Skeletal muscle tissue (tissue), 4 donors: ENCODE measurements around the gene ABHD17A. TPM values are rescaled to one million over a fixed set of nuclear protein-coding genes. Genes with fewer than 3 reads are reported as not detected.
"Not testable (repeated sequence)": the region's sequence is repeated elsewhere in the genome, so short reads cannot be mapped to it uniquely, and the experiment has no call there.

Experiments used
- H3K27ac ChIP-seq: one replicate; pipeline ENCODE4 v1.7.0; 2013; ENCODE audit warnings: mild to moderate bottlenecking, low read depth, low read length, inconsistent platforms
- H3K27me3 ChIP-seq, 3 donors: one replicate each; pipeline ENCODE4 v1.7.0; 2013; ENCODE audit warnings: low read length in 3 of 3; ENCODE audit not compliant: control insufficient read depth in 3 of 3, insufficient read depth in 3 of 3
- H3K36me3 ChIP-seq, 3 donors: one replicate each; pipeline ENCODE4 v1.7.0; 2013; ENCODE audit warnings: low read length in 3 of 3; ENCODE audit not compliant: control insufficient read depth in 3 of 3, insufficient read depth in 3 of 3
- H3K4me1 ChIP-seq, 3 donors: one replicate each; pipeline ENCODE4 v1.7.0; 2013; ENCODE audit warnings: low read length in 3 of 3, mild to moderate bottlenecking in 3 of 3; ENCODE audit not compliant: control insufficient read depth in 3 of 3, insufficient read depth in 3 of 3
- H3K4me3 ChIP-seq, 3 donors: one replicate each; pipeline ENCODE4 v1.7.0; 2013; ENCODE audit warnings: low read length in 3 of 3
- H3K9ac ChIP-seq, 3 donors: one replicate each; pipeline ENCODE4 v1.7.0; 2013; ENCODE audit warnings: low read length in 3 of 3, mild to moderate bottlenecking in 3 of 3, moderate library complexity in 2 of 3, low read depth in 1 of 3
- H3K9me3 ChIP-seq, 3 donors: one replicate each; pipeline ENCODE4 v1.7.0; 2013; ENCODE audit warnings: low read length in 3 of 3; ENCODE audit not compliant: control insufficient read depth in 3 of 3
- total RNA-seq: library from RNA; depleted of rRNA; stranded (reverse); fragments of >200 nt; gene quantifications from one replicate; pipeline ENCODE4 v1.2.3, GENCODE V29; 2014
- donor health status: Osteomylitis.

ABHD17A gene
- total RNA-seq, 1 donor from 2014 or later, result 52.7 TPM

DNA sequence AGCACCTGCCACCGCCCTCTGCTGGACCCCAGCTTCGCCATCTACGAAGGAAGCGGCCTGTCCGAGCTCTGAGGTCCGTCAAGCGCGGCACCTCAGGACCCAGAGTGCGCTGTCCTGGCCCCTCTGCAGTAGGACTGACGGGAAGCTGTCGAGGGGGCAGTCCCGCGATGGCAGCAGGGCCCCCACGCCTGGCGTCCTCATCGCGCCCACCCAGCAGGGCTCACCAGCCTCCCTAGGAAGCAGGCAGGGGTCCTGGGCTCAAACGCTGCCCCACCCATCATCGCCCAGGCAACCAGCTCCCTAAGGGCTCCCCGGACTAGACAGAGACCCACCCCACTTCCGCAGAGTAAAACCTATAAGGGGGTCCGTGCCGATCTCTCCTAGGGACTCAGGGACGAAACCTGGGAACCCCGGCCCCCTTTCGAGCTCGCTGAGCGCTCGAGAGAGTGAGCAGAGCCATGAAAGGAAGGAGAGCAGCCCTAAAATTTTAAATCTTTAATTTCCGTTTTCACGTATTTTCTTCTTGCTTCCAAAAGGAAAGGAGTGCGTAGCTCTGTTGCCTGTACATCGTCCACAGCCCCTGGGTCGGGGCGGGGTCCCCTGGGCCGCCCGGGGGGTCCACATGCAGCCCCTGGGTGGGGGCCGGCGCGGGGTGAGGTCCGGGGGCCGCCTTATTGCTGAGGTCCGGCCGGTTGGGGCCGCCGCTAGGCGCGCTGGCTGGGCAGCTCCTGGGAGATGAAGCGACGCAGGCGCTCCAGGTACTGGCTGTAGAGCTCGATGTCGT, 8.6 kb downstream of the ABHD17A start:
- H3K9me3 ChIP-seq, result not testable (repeated sequence)

DNA sequence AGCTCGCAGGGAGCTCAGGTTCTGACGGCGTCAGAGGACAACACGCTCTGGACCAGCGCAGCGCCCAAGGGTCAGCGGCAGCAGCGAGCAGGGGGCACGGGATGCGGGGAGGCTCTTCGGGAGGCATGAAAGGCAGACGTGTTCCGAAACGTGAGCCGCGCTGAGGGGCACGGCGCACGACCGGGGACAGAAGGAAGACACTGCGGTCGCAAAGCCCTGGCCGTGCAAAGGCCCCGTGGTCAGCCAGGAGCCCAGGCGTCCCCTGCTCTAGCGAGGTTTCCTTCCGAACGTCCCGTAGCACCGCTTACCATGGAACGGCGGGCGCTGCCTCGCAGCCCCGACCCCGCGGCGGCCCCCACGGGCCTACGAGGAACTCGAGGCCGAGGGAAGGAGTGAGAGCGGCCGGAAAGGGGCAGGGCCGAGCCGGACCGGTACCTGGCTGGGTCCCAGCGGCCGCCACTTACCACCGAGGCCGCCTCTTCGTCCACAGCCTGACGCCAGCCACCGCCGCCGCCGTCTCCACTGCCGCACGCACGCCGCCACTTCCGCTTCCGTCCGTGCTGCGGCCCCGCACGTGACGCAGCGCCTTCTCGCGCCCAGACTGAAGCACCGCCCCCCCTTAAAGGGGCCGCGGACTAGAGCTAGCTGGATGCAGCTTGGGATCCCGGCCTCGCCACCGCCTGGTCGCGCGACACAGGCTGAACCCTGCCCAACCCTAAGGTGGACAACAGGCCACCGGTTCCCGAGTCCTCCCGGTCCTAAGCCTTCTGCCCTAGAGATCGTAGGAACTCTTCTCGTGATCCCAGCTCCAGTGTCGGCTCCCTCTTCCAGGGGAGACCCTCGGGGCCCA, 9.4 kb downstream of the ABHD17A start:
- no peaks in the 10 kb centered on the region for H3K27me3 ChIP-seq
- peak overlapping the region; percentile 81 for H3K27ac ChIP-seq
- H3K4me3 ChIP-seq, result peak overlapping the region; percentile 86 to 96 (median 94)
- H3K36me3 ChIP-seq, result peaks cover 0 to 6% (median 4%) of the 10 kb centered on the region in 3 donors
- peak overlapping the region; percentile 85 to 95 (median 91) for H3K9ac ChIP-seq
- H3K9me3 ChIP-seq, result no peaks in the 10 kb centered on the region
- peaks cover 36 to 40% (median 37%) of the 10 kb centered on the region in 3 donors for H3K4me1 ChIP-seq

More for the DNA sequence above, 8.6 kb downstream of the ABHD17A start:
- not testable (repeated sequence) for H3K27me3 ChIP-seq, H3K36me3 ChIP-seq
- peak overlapping the region; percentile 81 for H3K27ac ChIP-seq
- H3K4me3 ChIP-seq, result peak overlapping the region; percentile 86 to 96 (median 94)
- peak overlapping the region; percentile 84 to 95 (median 85) for H3K9ac ChIP-seq
- H3K4me1 ChIP-seq, result peaks cover 36 to 42% (median 37%) of the 10 kb centered on the region in 3 donors

GRCh38 chr19:1875265-1875645, 10.0 kb downstream of the ABHD17A start:
- Histone ChIP-seq H3K4me3 (peak overlapping the region; percentile 86 to 96 (median 94)), H3K9ac (peak overlapping the region; percentile 85 to 95 (median 91)), H3K27ac (peak overlapping the region; percentile 81), H3K4me1 (peaks cover 34 to 35% (median 34%) of the 10 kb centered on the region in 3 donors)
- H3K27me3 ChIP-seq, H3K36me3 ChIP-seq, H3K9me3 ChIP-seq: not testable (repeated sequence)

DNA sequence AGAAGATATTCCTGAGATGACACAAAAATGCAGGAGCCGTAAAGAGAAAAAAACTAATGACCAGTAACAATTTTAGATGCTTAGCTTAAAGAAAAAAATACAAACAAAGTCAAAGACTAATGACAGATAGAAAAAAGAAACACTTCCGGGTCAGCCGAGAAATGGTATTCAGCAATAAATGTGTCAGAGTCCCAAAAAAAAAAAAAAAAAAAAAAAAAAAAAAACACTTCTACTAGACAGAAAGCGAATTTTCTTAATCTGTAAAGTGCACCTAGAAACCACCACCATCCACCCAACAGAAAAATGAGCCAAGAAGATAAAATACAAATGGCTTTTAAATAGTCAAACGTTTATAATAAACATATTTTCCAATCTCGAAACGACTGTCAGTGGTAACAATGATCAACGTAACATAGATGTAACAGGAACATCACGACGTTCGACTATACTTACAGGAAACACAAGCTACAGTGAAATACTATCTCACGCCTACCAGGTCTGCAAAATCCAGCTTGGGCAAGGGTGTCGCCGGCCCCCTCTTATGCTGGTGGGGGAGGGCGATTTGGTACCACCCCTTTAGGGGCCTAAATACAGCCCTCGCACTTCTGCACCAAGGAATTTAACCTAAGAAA, 10.6 kb downstream of the ABHD17A start:
- Histone ChIP-seq H3K9ac (peak overlapping the region; percentile 85 to 95 (median 91)), H3K9me3 (no peaks in the 10 kb centered on the region), H3K4me1 (peaks cover 33 to 34% (median 33%) of the 10 kb centered on the region in 3 donors), H3K36me3 (peaks cover 0 to 3% (median 0%) of the 10 kb centered on the region in 3 donors), H3K27ac (peak overlapping the region; percentile 75), H3K4me3 (peak overlapping the region; percentile 86 to 96 (median 94)), H3K27me3 (no peaks in the 10 kb centered on the region)

DNA sequence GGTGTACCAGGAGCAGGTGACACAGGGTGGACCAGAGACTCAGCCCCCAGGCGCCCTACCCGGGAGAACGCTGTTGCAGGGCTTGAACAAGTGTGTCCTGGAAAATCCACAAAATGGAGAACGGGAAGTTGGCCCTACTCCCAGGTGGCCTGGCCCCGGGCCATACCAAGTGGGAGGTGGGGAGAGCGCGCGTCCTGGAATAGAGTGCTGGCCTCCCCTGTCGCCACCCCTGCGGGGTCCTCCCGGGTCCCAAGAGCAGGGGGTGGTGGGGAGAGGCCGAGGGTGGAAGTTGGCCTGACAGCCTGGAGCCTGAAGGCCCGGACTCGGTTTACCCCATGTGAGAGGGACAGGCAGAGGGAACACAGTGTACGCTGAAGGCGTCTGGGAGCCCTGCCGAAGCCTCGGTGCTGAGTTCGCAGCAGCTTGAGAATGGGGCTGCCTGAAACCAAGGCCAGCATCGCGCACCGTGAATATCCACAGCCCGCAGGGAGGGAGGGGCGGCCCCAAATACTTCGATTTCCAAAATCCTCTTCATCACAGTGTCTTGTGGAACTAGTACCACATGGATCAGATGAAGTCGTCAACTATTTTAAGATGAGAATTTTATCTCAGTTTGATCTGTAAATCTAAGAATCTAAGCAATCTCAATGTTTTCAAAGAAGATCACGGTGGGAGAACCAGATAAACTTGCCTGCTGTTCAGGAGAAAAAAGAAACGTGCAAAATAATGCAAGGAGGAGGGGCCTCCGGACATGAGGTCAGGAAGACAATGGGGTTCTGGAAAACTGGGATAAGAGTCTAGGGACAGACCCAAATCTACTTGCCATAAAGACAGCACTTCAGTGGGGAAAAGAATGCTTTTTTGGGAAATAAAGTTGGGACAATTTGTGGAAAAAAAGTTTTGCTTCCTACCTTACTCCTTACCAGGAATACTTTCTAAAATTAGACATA, 11.5 kb downstream of the ABHD17A start:
- Histone ChIP-seq H3K4me3 (peak overlapping the region; percentile 27 to 54 (median 43)), H3K9ac (peak overlapping the region; percentile 33 to 67 (median 61)), H3K4me1 (peaks cover 33 to 34% (median 33%) of the 10 kb centered on the region in 3 donors)

DNA sequence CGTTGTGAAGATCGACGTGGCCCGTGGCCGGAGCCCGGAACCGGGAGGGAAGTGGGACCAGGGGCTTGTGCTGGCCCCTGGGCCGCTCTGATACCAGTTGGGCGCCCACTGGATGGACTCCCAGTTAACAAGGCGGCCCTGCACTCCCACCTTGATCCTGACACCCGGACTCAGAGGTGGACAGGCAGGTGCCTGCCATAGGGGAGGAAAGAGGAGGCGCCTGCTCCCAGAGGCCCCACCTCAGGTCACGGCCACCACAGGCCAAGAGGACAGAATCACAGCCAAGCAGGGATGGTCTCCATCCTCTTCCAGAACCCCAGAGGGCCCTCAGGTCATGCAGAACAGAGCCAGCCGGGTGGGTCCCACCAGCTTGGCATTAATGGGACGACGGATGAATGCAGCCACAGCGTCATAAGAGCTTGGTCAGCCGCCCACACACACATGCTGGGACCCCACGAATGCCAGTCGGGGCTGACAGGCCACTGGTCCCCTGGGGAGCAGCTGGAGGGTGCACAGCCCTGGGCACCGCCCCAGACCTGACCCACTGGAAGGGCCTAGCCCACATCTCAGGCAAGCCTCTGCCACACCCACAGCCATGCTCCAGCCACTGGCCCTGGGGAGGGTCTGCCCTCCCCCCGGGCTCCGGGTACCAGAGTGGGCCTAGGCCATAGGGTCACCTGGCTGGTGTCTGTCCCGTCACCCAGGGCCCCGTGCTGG, 12.3 kb downstream of the ABHD17A start:
- H3K4me1 ChIP-seq, result peaks cover 33 to 34% (median 33%) of the 10 kb centered on the region in 3 donors
- H3K4me3 ChIP-seq, result peak overlapping the region; percentile 27 to 54 (median 43)
- peak overlapping the region; percentile 75 for H3K27ac ChIP-seq
- no peaks in the 10 kb centered on the region for H3K9me3 ChIP-seq
- H3K9ac ChIP-seq, result peak overlapping the region; percentile 33 to 67 (median 61)
- no peaks in the 10 kb centered on the region for H3K27me3 ChIP-seq
- H3K36me3 ChIP-seq, result peaks cover 0 to 3% (median 0%) of the 10 kb centered on the region in 3 donors

More for the DNA sequence above, 11.5 kb downstream of the ABHD17A start:
- H3K27ac ChIP-seq, result peak overlapping the region; percentile 75
- no peaks in the 10 kb centered on the region for H3K9me3 ChIP-seq
- H3K27me3 ChIP-seq, result no peaks in the 10 kb centered on the region
- H3K36me3 ChIP-seq, result peaks cover 0 to 3% (median 0%) of the 10 kb centered on the region in 3 donors

DNA sequence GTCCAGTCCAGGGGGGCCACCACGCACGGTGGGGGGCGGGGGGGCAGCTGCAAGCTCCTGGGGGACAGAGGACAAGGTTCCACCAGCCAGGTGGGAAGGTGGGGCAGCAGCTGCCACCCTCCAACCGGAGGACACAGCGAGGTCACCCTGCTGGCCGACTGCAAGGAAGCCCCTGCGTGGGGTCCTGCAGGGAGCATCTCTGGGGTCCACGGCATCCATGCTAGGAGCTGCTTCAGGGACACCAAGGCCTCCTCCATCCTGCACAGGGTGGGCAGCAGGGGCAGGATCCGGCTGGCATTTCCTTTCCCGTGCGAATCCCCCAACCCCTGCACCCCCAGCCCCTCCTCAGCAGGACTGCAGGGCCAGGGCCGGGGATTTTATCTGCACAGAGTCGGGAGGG, 13.7 kb downstream of the ABHD17A start:
- Histone ChIP-seq H3K27ac (no peak overlapping the region), H3K4me1 (peaks cover 31 to 34% (median 32%) of the 10 kb centered on the region in 3 donors)

DNA sequence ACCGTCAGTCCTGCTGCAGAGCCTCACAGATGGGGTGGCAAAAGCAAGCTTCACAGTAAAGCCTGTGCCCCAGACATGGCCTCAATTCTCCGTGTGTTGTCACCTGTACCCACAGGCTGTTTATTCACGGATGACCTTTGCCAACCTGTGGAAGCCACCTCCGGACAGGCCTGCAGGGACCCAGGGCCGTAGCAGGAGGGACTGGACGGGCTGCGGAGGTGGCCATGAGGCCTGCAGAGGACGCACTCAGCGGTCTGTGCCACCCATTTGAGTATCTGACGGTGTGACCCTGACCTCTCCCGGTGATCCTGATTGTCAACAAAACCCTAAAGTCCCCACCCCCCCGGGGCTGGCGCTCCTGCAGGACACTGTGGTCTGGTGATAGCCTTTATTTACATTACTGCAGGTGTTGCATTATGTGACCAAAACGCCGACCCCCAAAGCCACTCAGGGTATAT, 14.1 kb downstream of the ABHD17A start:
- no peaks in the 10 kb centered on the region for H3K27me3 ChIP-seq
- H3K4me3 ChIP-seq, result no peak overlapping the region
- H3K36me3 ChIP-seq, result peaks cover 0 to 3% (median 0%) of the 10 kb centered on the region in 3 donors
- no peak overlapping the region for H3K27ac ChIP-seq
- no peaks in the 10 kb centered on the region for H3K9me3 ChIP-seq
- peaks cover 27 to 29% (median 27%) of the 10 kb centered on the region in 3 donors for H3K4me1 ChIP-seq
- peak overlapping the region in 1 of 3 donors; percentile 25 for H3K9ac ChIP-seq

More for the DNA sequence above, 13.7 kb downstream of the ABHD17A start:
- Histone ChIP-seq H3K9me3 (no peaks in the 10 kb centered on the region), H3K4me3 (no peak overlapping the region), H3K27me3 (no peaks in the 10 kb centered on the region), H3K9ac (no peak overlapping the region), H3K36me3 (peaks cover 0 to 3% (median 0%) of the 10 kb centered on the region in 3 donors)
